HG03139 (cell line): ENCODE data around the gene DOCK10.
A peak's percentile ranks its signal among the peaks of the same experiment; 100 is the strongest.

Experiments used
- ATAC-seq: cut with Tn5 transposase; IDR thresholded peaks from one replicate; pipeline ENCODE4 v1.9.1; 2021; ENCODE audit not compliant: unreplicated experiment

The DOCK10 gene

DNA sequence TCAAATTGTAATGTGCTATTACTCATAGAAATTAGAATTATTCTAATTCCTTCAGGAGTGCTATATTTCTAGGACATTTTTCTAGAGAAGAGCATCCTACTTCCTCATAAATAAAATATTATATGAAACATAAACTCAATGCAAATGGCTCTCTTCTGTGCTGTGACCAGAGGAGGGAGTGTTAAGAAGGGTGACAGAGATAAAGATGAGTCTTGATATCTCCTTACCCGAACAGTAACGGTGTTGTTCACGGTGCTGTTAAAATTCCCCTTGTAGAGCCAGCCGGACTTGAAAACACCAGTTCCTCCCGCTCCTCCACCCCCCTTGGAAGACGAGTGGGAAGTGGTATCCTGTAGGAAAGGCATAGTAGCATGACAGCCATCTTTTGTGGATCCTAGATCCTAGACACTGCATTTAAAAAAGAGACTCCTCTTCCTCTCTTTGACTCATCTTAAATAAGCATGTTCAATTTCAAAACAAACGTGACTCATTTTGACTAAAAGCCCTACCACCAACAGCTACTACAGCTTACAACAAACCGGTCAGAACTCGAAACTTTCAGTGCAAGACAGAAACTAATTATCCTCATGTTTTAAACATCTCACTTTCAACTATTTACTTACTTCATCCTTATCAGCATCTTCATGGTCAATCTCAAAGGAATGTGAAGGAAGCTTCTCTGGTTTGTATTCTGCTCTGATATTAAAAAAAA lies 156.3 kb downstream of the DOCK10 start:
- peak; percentile 55 for ATAC-seq

DNA sequence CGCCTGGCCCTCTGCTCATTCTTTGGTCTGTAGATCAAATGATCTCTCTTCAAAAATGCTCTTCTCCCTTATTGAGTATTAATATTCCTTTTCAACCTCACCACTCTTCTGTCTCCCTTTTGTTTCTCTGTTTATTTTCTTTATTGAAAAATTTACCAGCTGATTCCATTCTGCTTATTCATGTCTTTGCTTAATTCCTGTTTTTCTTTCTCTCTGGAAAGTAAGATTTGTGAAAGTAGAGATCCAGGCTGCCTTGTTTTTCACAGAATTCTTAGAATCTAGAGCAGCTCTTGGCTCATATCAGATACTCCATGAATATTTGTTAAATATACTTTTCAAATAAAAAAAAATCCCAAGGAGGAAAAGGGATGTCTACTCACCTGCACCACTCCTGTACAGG lies 157.0 kb downstream of the DOCK10 start:
- ATAC-seq: no peak

DNA sequence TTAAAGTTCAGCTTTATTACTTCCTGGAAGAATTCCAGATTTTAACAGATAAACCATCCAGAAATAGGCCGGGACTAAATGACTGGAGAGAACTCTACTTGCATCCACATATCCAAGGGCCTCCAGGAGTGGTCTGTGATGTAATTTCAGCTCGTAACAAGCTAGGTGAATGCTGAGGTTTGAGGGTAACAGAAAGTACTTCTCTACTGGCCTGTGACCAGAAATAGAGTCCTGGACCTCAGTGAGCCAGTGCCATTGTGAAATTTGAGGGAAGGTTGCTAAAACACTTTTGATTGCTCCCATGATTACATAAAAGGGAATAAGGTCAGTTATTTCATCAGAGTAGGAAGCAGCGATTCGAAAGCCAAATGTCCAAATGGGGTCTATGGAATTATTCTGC lies 158.1 kb downstream of the DOCK10 start:
- ATAC-seq: no peak

DNA sequence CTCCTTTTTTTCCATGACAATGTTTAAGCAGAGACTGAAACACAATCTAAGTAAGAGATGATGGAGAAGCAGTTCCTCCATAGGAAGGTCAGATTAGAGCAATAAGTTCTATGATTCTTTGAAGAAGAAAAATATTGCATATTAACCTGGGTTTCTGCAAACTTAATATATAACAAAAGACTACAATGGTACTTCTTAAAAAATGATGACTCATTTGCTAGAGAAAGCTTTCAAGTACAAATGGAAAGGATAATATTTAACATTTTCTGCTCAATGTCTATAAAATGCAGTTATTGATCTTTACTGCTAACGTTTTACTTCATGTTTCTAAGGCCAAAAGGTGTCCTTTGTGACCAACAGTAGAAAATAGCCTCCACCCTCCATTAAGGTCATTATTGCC lies 158.6 kb downstream of the DOCK10 start:
- no peak for ATAC-seq

DNA sequence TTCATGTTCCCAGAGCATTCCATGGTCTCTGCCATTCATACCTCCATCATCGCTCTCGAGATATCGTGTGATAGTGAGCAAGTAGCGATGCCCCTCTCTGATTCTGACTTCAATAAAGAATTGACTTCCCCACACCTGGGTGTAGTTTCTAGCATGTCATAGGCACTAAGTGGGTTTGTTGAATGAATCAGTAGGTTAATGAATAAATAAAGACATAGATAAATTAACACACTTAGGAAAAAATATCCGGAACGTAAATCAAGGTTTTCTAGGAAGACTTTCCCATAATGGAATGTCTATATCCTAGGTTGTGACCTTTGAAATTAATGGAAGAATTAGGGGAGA lies 159.1 kb downstream of the DOCK10 start:
- no peak for ATAC-seq

DNA sequence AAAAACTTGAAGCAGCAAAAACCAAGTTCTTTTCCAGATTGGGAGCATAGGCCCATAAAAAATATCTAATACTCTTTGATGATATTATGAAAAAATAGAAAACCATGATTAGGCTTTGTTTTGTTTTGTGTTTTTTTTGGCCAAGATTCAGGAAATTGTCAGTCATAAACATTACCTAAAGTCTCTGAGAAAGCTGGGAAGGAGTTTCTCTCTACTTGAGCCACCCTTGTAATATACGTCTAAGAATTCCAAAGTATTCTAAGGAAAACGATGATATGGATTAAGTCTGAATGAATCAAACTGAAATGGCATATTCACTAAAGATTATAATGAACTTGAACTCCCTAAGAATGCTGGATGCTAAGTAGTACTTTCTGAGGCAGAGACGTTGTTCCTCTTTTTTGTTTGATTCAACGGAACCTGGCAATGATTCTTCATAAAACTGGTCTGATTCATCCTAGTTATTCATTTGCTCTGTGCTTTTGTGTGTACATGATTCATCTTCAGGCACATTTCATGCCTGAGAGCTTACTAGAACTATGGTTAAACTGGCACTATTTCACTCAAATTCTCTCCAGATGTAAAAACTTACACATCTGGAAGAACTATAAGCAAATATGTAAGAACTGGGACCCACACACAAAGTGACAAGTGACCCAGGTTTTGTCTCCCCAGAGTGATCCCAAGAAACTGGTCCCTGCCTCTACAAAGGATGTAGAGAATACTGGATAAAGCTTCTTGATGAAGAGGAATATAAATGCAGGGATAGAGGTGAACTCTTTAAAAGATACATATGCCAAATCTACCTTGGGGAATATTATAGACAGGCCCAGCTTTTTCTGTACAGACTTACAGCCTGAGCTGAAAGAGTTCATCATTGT lies 159.7 kb downstream of the DOCK10 start:
- peak; percentile 46 for ATAC-seq

DNA sequence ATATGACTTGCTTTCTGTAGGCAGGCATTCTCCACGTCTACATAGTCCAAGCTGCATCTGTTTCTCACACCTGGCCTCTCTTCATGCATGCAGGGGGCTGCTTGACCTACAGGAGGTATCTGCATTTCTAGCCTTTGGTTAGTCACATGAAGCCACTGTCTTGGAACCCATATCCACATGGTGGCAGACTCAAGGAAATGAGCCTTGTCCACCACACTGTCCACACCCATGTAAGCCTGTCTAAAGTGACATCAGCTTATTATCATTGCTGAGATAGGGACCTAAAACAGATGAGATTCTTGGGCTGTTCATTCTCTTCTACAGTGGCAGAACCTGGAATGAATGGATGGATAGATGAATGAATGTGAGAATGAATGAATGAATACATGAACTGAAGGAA lies 160.4 kb downstream of the DOCK10 start:
- ATAC-seq: no peak

DNA sequence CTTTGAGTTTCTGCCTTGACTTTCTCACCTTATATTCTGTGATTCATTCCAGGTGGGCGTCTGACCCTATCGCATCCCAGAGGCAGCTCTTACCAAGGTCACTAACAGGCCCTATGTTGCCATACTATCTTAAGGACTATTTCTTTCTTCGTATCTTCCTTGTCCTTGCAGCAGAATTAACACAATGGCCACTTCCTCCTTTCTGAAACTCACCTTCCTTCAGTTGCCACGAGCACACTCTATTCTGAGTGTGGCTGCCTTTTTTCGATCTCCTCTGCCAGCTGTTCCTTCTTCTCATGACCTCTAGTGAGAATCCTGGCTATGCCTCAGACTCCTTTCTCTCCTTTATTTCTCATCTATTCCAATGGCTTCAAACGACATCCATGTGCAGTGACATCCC lies 165.7 kb downstream of the DOCK10 start:
- no peak for ATAC-seq

DNA sequence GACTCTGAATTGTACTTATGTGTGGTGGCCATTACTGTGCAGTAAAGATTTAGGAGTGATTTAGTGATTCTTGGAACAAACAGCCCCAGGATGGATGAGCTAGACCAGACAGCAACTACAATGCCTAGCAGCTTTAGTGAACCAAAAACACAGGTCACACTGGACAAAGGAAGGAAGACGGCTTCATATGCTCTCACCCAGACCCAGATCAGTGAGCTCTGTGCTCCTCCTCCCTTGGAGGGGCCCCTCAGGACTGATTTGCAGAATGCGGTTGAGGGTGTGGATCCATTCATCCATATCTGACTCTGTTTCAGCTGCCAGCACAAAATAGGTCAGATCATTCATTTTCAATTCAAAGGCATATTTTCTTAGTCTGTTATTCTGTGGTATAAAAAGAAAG lies 166.4 kb downstream of the DOCK10 start:
- peak; percentile 83 for ATAC-seq

DNA sequence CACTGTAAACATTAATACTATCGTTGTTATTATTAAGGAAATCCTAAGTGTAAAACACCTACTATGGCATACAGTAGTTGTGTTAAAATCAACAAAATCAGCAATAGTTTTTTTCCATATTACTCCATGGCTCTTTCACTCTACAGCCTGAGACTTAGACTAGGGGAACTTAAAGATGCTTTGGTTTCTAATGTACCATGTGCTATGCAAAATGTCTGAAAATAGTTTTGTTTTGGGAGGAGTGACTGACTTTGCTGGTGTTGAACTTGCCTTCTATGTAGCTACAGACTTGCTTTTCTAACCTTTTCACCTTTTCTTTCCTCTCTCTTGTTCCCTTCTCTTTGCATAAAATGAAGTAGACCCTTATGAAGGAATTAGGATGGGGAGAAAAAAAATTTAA lies 167.1 kb downstream of the DOCK10 start:
- no peak for ATAC-seq

DNA sequence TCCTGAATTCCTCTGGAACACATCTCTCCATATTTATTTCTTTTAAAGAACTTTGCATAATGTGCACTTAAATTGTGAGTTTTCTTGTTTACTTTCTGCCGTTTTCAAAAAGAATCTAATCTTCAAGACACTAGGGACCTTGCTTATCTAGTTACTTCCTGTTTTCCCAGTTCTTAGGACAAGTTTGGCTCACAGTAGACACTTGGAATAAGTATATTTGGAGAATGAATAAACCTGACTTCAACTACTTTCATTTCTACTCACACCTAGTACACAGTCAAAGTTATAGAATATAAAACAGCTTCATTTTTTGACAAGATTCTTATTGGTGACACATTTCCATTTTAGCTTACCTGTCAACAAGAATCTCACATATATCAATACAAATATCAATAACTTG lies 170.5 kb downstream of the DOCK10 start:
- ATAC-seq: no peak

DNA sequence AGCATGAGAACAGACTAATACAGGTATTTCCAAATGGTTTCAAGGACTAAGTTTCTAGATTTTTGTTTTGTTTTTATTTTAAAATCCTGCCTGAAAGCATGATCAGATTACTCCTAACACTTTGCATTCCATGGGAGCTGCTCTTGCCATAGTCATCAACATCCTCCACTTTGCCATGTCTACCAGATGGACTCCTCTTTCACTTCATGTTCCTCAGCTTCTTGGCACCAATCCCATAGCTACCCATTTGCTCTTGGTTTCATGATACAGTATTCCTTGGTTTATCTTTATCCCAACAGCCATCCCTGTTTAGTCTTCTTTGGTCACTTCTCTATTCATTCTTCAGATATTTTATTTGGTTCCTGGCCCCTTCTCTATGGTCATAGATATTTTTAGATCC lies 171.9 kb downstream of the DOCK10 start:
- no peak for ATAC-seq

DNA sequence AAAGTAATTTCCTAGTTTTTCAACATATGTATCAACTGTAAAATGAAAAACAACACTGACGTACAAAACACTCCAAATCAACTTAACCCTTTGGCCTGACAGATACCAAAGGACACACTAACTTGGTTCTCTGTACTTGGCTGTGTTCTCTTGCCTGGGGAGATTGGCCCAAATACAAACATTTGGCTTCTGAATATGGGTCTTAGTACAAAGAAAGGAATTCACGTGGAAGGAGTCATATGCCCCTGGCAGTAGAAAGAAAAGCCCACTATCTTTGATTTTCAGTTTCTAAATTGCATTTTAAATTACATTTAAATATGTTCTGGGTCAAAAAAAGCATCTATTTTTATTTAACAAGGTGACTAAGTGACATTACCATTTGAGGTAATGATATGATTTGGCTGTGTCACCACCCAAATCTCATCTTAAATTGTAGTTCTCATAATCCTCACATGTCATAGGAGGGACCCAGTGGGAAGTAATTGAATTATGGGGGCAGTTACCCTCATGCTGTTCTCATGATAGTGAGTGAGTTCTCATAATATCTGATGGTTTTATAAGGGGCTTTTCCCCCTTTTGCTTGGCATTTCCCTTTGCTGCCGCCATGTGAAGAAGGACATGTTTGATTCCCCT lies 172.6 kb downstream of the DOCK10 start:
- ATAC-seq: no peak

DNA sequence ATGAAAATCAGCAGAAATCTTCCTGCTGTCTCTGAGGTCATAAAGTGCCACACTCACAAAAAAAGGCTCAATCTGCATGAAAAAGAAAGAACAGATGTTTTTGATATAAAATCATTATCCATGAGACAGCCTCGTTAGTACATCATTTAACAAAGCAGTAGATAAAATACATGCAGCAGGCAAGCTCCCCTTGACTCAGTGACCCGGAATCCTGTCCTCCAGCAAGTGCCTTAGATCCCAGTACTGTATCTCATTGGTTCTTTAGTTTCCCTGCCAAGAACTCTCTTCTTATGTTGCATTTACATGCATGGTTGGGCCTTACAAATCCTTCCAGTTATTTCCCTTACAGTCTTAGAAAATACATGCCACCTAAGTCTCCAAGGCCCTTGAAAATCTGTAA lies 177.3 kb downstream of the DOCK10 start:
- ATAC-seq: no peak

DNA sequence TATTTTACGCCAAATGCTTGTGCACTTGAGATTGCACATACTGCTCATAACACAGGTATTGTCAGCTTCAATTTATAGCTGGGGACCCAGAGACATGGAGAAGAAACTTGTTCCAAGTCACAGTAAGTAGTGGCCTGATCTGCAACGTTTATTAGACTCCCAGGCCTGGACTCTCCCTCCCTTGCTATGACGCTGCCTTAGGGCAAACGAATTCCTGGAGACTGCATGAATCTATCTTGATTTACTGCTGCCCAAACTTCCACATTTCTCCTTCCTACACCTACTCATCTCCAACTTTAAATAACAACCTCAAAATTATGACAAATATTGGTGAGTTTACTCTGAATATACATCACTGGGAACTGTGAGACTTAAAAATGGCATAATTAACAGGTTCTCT lies 181.0 kb downstream of the DOCK10 start:
- ATAC-seq: no peak

DNA sequence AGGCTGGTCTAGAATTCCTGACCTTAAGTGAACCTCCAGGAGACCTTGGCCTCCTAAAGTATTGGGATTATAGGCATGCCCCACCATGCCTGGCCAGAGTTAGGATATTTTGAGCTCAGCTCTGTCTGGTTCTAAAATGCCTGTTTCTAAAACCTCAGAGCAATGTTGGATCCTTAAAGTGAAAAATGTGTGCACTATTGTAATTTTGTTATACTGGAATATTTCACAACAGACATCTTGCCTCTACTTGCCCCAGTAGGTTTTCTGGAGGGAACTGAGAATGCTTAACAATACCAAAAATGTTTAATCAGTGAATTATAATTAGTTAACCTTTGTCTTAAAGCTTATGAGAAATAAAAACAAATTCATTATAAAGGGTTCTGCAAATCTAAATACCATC lies 181.5 kb downstream of the DOCK10 start:
- no peak for ATAC-seq

DNA sequence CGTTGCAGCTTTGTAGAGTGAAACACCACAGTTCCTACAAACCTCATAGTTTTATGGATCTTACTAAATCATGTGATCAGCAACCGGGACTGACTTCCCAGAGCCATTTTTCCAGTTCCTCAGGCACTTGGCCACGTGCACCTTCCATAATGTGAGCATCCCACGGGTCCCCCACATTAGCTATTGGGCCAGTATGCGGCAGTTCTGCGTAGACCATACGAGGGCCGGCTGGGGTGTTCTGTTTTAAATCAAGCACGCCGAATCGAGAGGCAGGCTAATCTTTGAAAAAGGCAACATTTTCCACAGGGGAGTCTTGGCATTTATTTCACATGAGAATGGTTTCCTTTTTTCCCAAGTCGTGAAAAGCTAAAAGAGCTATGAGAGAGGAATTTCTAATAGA lies 190.5 kb downstream of the DOCK10 start:
- no peak for ATAC-seq

DNA sequence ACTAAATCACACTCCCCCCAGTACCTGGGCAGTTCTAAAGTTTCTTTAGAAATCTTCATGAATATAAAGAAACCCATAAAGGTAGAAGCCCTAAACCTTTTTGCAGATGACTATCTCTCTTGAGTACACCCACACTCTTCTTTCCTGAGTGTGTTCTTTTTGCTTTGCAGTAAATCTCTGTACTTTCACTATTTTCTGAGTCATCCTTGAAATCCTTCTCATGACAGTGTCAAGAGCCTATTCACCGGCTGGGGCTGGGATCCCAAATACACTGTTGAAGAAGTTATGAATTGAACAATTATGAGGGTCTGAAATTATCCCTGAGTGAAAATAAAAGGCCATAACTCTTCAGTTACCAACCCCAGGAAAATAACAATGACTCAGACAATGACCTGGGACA lies 192.2 kb downstream of the DOCK10 start:
- ATAC-seq: no peak

DNA sequence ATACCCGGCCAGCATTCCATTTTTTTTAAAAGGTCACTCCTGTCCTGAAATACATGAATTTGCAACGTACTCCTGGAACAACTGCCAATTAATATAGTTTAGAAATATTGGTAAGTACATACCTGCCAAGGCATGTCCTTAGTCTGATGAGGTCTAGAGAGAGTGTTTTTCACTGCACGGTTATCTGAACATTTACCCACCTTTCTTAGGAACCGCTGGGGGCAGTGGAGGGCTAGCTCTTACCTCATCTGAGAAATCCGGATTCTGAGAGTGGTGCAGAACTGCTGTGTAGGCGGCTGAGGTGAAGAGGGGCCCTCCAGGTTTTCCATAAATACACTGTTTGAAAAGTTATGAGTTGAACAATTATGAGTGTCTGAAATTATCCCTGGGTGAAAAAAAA lies 193.0 kb downstream of the DOCK10 start:
- ATAC-seq: no peak

DNA sequence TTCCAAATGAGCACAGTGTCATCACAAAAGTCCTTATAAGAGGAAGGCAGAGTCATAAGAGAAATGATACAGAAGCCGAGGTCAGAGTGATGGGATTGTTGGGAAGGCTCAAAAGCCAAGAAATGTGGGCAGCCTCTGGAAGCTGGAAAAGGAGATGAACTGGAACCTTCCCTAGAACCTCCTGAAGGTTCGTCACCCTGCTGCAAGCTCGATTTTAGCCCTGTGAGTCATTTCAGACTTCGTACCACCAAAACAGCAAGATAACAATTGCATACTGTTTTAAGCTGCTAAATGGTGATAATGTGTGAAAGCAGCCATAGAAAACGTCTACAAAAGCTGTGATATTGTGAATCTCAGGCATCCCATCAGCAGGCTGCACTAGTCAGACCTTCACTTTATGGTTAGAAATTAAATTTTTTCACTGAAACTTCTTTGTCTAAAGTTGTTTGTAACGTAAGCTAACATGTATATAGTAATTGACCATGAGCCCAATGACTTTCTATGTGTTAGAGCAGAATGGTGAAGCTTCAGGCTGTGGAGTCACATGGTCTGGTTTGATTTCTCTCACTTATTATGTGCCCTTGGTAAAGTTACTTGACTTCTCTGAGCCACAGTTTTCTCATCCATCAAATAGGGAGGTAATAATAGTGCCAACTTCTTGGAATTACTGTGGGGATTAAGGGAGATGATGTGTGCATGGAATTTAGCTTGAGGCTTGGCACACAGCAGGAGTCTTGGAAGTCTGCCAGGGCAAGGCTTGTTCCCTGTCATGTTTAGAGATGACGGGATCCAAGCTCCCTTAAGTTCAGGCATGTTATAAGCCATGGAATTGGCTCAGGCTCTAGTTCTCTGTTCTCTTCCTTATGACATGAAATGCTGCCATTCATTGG lies 194.1 kb downstream of the DOCK10 start:
- ATAC-seq: no peak

DNA sequence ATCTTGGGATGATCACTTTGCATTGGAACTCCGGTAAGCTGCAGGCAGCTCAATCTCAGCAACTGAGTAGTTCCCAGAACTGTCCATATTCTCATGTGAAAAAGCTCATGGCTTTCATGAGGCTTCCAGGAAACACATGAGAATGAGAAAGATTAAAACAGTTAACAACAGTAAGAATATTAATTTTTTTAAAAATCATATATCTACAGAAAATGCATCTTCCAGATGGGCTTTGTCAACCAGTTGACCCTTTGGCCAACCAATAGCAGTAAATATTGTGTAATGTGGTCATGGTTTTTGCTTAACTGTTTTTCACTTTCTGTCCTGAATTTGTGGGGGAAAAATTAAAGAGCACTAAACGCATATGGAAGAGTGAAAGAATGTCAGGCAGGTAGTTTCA lies 194.9 kb downstream of the DOCK10 start:
- no peak for ATAC-seq
